Activated CD8-positive, alpha-beta memory T cell treated with anti-CD3 and anti-CD28 coated beads, Interleukin-2, amount 50 U/mL, for 48 hours (primary cell): Measurements from ENCODE around the gene PYGB.

ENCODE experiments used
- DNase-seq: peaks from one replicate; pipeline ENCODE4 v3.0.0-alpha.2; 2020

The PYGB gene

DNA sequence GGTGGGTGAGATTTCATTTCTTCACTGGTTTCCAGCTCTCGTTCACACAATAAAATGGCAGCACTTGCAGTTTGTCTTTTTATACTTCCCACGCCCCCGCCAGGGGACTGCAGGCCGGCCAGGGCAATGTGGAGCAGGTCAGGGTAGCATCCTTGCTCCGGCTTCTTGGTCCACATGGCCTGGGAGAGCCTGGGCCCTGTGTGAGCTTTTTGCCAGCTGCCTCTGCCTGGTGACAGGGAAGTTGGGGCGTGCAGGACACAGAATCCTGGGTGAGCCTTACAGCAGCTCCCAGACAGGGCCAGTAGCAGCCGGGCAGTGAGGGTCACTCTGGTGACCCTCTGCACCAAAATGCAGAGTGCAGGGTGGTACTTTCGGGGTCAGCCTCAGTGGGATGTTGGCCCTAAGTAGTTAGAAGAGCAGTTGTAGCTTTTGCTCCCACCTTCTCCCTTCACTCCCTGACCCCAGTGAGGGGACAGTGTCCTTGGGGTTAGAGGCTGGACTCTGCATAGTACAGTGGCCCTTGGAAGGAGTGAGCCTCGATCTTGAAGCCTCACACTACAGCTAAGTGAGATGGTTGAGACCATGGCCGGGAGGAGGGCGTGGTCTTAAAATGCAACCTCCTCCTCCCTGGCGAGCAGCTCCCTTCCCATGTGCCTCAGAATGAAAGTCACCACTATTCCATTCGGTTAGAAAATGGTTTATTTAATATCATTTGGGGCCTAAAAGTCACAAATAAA, 23.8 kb downstream of the PYGB start:
- DNase-seq = no peak

- DNase-seq = no peak
Observed at GRCh38 chr20:25272223-25273000, 24.5 kb downstream of the PYGB start.

DNA sequence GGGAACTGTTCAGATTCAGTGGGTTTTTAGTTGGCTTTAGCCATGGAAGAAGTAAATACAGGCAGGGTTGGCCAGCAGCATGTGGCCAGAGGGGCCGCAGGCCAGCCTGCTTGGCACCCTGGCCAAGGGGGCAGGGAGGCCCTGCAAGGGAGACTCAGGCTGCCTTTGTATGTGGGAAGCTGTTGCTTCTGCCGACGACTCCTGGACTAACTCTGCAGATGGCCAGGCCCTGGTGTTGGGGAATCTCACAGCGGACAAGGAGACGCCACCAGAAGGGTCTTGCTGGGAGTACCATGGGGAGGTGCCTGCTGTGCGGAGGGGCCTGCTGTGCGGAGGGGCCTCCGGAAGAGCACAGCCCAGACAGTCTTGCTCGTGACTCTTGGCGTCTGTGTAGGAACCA, 25.2 kb downstream of the PYGB start:
- no peak for DNase-seq

DNA sequence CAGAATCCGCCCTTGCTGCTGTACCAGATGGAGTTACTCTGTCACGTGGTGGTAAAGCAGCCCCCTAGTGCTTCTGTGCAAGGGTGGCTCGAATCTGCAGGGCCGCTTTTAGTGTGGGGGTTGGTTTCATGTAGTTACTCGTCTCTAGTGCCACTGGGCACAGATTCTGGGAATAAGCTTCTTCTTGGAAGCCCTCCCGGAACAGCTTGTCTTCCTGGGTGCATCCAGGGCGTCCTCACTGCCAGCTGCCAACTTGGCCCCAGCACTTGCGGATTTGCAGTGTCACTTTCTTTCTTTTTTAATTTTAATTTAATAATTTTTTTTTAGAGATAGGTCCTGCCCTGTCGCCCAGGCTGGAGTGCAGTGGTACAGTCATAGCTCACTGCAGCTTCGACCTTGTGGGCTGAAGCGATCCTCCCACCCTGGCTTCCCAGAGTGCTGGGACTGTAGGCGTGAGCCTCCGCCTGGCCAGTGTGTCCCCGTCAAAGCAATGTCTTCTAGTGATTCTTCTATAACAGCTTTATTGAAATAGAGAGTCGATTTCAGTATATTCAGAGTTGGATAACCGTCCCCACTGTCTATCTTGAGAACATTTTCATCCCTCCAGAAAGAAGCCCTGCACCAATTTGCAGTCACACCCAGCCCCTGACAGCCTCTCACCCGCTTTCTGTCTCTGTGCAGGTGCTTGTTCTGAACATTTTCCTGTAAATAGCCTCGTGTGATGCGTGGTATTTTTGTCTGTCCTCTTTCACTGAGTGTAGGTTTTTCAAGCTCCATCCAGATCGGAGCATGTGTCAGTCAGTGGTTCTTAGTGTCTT, 25.9 kb downstream of the PYGB start:
- DNase-seq = no peak

DNA sequence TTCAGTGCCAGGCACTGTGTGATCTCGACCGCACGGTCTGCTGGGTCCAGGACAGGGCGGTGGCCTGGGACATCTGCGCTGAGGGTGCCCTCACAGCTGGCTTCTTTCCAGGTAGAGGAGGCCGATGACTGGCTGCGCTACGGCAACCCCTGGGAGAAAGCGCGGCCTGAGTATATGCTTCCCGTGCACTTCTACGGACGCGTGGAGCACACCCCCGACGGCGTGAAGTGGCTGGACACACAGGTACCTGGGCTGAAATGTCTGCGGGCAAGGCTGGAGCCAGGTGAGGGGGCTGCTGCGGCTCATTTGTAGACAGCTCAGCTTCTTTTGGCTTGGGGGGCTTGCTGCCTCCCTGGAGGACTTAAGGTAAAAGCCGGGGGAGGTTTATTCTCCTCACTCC, 26.6 kb downstream of the PYGB start:
- no peak for DNase-seq

DNA sequence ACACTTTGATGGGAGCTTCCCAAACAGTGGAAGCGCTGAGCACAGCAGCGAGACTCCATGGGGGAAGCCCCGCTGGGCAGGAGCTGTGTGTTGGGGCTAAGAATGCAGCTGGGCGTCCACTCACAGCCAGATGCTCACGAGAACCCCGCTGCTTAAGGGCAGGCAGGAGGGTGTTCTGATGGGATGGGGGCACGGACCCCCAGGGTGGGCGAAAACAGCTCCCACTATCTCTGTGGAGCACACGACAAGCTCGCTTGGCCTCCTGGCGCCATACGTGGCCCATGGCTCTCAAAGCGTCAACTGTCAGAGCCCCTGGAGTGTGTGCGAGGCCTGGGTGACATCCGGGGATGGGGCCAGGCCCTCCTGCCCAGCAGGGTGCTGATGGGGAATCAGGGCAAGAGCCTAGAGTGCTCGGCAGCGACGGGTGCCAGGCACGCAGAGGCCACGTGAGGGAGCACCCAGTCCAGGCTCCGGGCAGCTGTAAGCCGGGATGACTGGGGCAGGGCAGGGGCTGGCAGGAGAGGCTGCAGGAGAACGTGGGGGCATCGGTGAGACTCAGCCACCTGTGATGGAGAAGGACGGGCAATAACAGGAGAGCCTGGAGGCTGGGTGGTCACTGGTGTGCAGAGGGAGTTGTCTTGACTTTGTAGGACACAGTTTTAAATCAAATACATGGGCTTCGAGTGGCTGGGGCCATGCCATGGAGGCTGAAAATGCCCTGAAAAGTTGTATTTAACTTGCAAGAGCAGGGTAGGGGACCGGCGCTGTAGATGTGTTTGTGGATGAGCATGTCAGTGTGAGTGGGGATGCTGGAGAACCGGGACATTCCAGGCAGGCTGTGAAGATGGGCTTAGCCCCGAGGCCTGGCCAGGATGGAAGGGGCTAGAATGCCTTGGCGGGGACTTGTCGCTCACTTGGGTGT, 27.3 kb downstream of the PYGB start:
- no peak for DNase-seq

GRCh38 chr20:25275813-25276532, 28.1 kb downstream of the PYGB start:
- DNase-seq = no peak

DNA sequence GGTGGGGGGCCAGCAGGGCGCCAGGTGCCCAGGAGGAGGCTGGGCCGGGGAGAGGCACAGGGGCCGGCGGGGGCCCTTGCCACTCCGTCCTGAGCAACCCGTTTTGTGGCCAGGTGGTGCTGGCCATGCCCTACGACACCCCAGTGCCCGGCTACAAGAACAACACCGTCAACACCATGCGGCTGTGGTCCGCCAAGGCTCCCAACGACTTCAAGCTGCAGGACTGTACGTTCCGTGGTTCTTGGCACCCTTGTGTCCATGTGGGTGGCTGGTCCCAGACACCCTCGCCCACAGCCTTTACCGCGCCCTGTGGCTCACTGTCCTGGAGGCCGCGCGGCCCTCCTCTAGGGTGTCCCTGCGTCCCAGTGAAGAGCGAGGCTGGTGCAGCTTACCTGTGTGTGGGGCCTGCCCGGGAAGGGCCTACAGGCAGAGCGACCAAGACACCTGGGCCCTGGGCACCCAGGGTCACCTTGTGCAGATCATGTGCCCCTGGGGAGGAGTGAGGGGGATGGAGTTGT, 28.7 kb downstream of the PYGB start:
- no peak for DNase-seq

- no peak for DNase-seq
Observed at GRCh38 chr20:25277051-25277801, 29.3 kb downstream of the PYGB start.

DNA sequence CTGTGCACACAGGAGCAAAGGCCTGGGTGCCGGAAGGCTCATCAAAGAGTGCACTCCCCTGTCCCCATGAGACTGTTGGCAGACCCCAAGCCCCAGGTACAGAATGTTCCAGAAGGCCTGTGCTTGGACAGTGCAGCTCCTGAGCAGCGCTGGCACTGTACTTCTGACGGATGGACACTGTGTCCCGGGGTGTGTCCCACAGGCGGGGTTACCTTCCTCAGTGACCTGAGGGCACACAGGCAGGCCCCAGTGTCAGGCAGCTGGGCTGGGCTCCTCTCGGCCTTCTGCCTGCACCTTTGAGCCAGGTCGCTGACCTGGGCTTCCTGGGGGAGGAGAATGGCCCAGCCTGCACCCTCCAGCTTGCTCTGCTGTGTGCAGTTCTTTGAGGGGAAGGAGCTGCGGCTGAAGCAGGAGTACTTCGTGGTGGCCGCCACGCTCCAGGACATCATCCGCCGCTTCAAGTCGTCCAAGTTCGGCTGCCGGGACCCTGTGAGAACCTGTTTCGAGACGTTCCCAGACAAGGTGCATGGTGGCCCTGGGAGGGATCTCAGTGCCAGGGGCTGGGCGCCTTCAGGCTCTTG, 30.1 kb downstream of the PYGB start:
- DNase-seq = no peak

DNA sequence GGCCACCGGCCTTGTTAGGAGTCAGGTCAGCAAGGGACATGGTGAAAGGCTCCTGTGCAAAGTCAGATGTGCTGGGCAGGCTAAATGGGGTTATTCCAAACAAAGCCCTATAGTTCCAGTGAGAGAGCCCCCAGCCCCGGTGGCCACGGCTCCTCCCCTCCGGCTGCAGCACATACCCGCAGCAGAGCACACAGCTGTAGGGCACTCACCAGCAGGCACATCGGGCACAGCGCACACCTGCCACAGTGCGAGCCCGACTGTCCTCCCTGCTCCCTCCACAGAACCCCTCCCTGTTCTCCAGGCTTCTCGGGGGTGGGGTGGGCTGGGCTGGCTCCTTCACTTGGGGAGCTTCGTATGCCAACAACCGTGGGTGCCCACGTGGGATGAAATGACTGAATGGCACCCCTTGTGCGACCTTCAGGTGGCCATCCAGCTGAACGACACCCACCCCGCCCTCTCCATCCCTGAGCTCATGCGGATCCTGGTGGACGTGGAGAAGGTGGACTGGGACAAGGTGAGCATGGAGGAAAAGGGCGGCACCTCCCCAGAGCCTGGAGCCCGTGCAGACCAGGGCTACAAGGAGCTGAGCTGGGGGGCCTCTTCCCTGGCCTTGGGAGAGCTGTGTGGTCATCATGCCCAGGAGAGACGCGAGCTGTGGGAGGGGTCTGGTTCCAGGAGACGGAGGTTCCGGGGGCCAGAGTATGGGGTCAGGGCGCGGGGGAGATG, 30.9 kb downstream of the PYGB start:
- no peak for DNase-seq

GRCh38 chr20:25279403-25279802, 31.5 kb downstream of the PYGB start:
- DNase-seq = no peak

- no peak for DNase-seq
Observed at GRCh38 chr20:25280051-25280573, 32.2 kb downstream of the PYGB start.

- no peak for DNase-seq
Observed at GRCh38 chr20:25280574-25281535, 33.0 kb downstream of the PYGB start.

DNA sequence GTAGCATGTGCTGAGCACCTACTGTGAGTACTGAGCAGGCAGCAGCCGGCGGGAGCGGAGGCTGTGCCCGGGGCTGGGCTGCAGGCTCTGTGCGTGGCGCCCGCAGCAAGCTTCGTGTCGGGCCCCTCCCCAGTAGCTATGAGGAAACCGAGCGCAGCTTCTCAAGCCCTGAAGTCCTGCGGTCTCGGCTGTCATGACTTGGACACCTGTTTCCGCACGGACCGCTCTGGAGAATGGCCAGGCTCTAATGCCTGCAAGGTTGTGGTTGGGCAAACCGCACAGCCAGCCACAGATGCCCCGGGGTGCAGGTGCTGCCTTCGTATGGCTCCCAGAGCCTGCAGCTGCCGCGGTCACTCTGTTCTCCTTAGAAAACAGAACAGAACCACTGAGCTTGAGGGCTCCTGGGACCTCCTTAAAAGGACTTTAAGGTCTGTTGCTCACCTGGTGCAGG, 33.7 kb downstream of the PYGB start:
- DNase-seq = no peak

- no peak for DNase-seq
Observed at GRCh38 chr20:25282034-25282781, 34.3 kb downstream of the PYGB start.

GRCh38 chr20:25282796-25283195, 34.9 kb downstream of the PYGB start:
- no peak for DNase-seq
